IMR-90 (cell line): Measurements from ENCODE around the gene HOXC13. TPM values are rescaled to one million over a fixed set of nuclear protein-coding genes. Genes with fewer than 3 reads are reported as not detected.

Experiments used
- ATAC-seq: fragments of 200-7000 bp; cut with Tn5 transposase; 2 replicates; pipeline ENCODE4 v1.9.1; 2020; ENCODE audit warnings: low read depth, mild to moderate bottlenecking, moderate library complexity
- BruUV-seq: library from RNA; stranded (reverse); fragments of 400-500 nt; replicated peaks from 2 replicates; lab custom pipeline; 2021; lab: Mats Ljungman, UMichigan
- CTCF ChIA-PET: fragments of 300-600 bp; formaldehyde crosslinking; extraction: SDS; loops from one replicate; lab custom pipeline; 2021; ENCODE audit warnings: antibody characterized with exemption; lab: Yijun Ruan, JAX
- POLR2A ChIA-PET: fragments of 300-600 bp; sonication (Branson Sonifier 250); formaldehyde crosslinking; loops from one replicate; lab custom pipeline; 2022; ENCODE audit warnings: antibody characterized with exemption; ENCODE audit not compliant: unreplicated experiment; lab: Charles Lee
- DNase-seq: peaks from one replicate; pipeline ENCODE4 v3.0.0; 2013
- H2AFZ ChIP-seq: replicated peaks from 2 replicates; pipeline ENCODE3; 2013; ENCODE audit warnings: low read length, mild to moderate bottlenecking; ENCODE audit not compliant: poor library complexity
- H2AK5ac ChIP-seq: 2 replicates; pipeline ENCODE4 v1.6.1; 2013; ENCODE audit warnings: low read depth, low read length, inconsistent platforms
- H2AK9ac ChIP-seq: replicated peaks from 2 replicates; pipeline ENCODE3; 2013; ENCODE audit warnings: mild to moderate bottlenecking, low read depth, low read length, moderate library complexity; ENCODE audit not compliant: poor library complexity
- H2BK120ac ChIP-seq: 2 replicates; pipeline ENCODE4 v1.6.1; 2013; ENCODE audit warnings: low read depth, low read length, inconsistent platforms
- H2BK15ac ChIP-seq: 3 replicates; pipeline ENCODE4 v1.6.1; 2013; ENCODE audit warnings: low read depth, low read length, inconsistent platforms
- H2BK20ac ChIP-seq: 2 replicates; pipeline ENCODE4 v1.6.1; 2013; ENCODE audit warnings: low read depth, mild to moderate bottlenecking, inconsistent platforms, low read length, moderate library complexity
- H2BK5ac ChIP-seq: 2 replicates; pipeline ENCODE4 v1.6.1; 2013; ENCODE audit warnings: mild to moderate bottlenecking, low read depth, low read length, inconsistent platforms; ENCODE audit not compliant: poor library complexity, severe bottlenecking
- H3K14ac ChIP-seq: replicated peaks from 2 replicates; pipeline ENCODE4 v1.6.1; 2013; ENCODE audit warnings: low read depth, low read length, inconsistent platforms
- H3K18ac ChIP-seq: 2 replicates; pipeline ENCODE4 v1.6.1; 2013; ENCODE audit warnings: low read depth, low read length, control low read depth
- H3K23ac ChIP-seq: 2 replicates; pipeline ENCODE4 v1.6.1; 2013; ENCODE audit warnings: low read depth, low read length, inconsistent platforms
- H3K27ac ChIP-seq: 2 replicates; pipeline ENCODE4 v1.5.1; 2013; ENCODE audit warnings: mild to moderate bottlenecking, control low read depth, low read length; ENCODE audit not compliant: insufficient read depth
- H3K27me3 ChIP-seq: 2 replicates; pipeline ENCODE4 v1.6.1; 2013; ENCODE audit warnings: low read length; ENCODE audit not compliant: control insufficient read depth, insufficient read depth
- H3K36me3 ChIP-seq: 2 replicates; pipeline ENCODE4 v1.6.1; 2013; ENCODE audit warnings: low read length, mixed read lengths; ENCODE audit not compliant: control insufficient read depth, insufficient read depth
- H3K4ac ChIP-seq: 2 replicates; pipeline ENCODE4 v1.6.1; 2013; ENCODE audit warnings: low read depth, low read length, inconsistent platforms
- H3K4me1 ChIP-seq: 2 replicates; pipeline ENCODE4 v1.6.1; 2013; ENCODE audit warnings: low read length, mixed read lengths; ENCODE audit not compliant: control insufficient read depth, insufficient read depth
- H3K4me2 ChIP-seq: 2 replicates; pipeline ENCODE4 v1.6.1; 2013; ENCODE audit warnings: low read depth, mild to moderate bottlenecking, control low read depth, low read length, moderate library complexity
- H3K4me3 ChIP-seq: 2 replicates; pipeline ENCODE4 v1.5.1; 2013; ENCODE audit warnings: low read depth, mild to moderate bottlenecking, control low read depth, low read length, moderate library complexity; ENCODE audit not compliant: insufficient read depth
- H3K56ac ChIP-seq: 2 replicates; pipeline ENCODE4 v1.6.1; 2013; ENCODE audit warnings: low read length, inconsistent platforms; ENCODE audit not compliant: insufficient read depth; ENCODE audit errors: extremely low read depth
- H3K79me1 ChIP-seq, 2 experiments: 2 replicates each; pipeline ENCODE4 v1.6.1; 2013; ENCODE audit warnings: low read length in 2 of 2, inconsistent platforms in 1 of 2, low read depth in 1 of 2
- H3K9ac ChIP-seq: 2 replicates; pipeline ENCODE4 v1.6.1; 2013; ENCODE audit warnings: low read depth, low read length, control low read depth
- H3K9me1 ChIP-seq: 2 replicates; pipeline ENCODE4 v1.6.1; 2013; ENCODE audit warnings: low read length, inconsistent platforms; ENCODE audit not compliant: insufficient read depth
- H3K9me3 ChIP-seq: 2 replicates; pipeline ENCODE4 v1.6.1; 2013; ENCODE audit warnings: low read length; ENCODE audit not compliant: control insufficient read depth, insufficient read depth
- H4K20me1 ChIP-seq: 2 replicates; pipeline ENCODE4 v1.6.1; 2013; ENCODE audit warnings: low read length, inconsistent platforms; ENCODE audit not compliant: insufficient read depth
- H4K5ac ChIP-seq: 2 replicates; pipeline ENCODE4 v1.6.1; 2013; ENCODE audit warnings: mild to moderate bottlenecking, low read depth, low read length, control low read depth
- H4K8ac ChIP-seq, 2 experiments: 2 replicates each; pipeline ENCODE4 v1.6.1; 2013; ENCODE audit warnings: low read depth in 2 of 2, low read length in 2 of 2, control low read depth in 1 of 2, inconsistent platforms in 1 of 2
- H4K91ac ChIP-seq: 2 replicates; pipeline ENCODE4 v1.6.1; 2013; ENCODE audit warnings: low read depth, low read length, inconsistent platforms; ENCODE audit not compliant: insufficient read depth
- BHLHE40 ChIP-seq: fragments of 150-350 bp; IDR thresholded peaks from 2 replicates; pipeline ENCODE4 v1.6.1; 2016; ENCODE audit warnings: mild to moderate bottlenecking, low read depth, low read length
- ELK1 ChIP-seq: fragments of 150-350 bp; IDR thresholded peaks from 2 replicates; pipeline ENCODE4 v1.6.1; 2016; ENCODE audit warnings: low read depth, mild to moderate bottlenecking, low read length, moderate library complexity, borderline replicate concordance
- MAFK ChIP-seq: IDR thresholded peaks from 2 replicates; pipeline ENCODE4 v1.6.1; 2012; ENCODE audit warnings: low read depth, low read length, improper control_type of control experiment
- MXI1 ChIP-seq: IDR thresholded peaks from 2 replicates; pipeline ENCODE4 v1.6.1; 2012; ENCODE audit warnings: low read depth, mild to moderate bottlenecking, low read length, moderate library complexity, borderline replicate concordance
- POLR2A ChIP-seq: IDR thresholded peaks from 2 replicates; pipeline ENCODE4 v1.6.1; 2012; ENCODE audit warnings: mild to moderate bottlenecking, low read depth, low read length
- RAD21 ChIP-seq: IDR thresholded peaks from 2 replicates; pipeline ENCODE4 v1.6.1; 2012; ENCODE audit warnings: low read length, improper control_type of control experiment
- RCOR1 ChIP-seq: IDR thresholded peaks from 2 replicates; pipeline ENCODE4 v1.6.1; 2012; ENCODE audit warnings: mild to moderate bottlenecking, low read length, improper control_type of control experiment; ENCODE audit not compliant: insufficient replicate concordance
- USF2 ChIP-seq: fragments of 150-350 bp; IDR thresholded peaks from 2 replicates; pipeline ENCODE4 v1.6.1; 2017; ENCODE audit warnings: mild to moderate bottlenecking, antibody characterized with exemption, low read length, low read depth
- WGBS, 2 experiments: methylation state at CpG; one replicate each; pipeline versions ENCODE4 v1.1.5 to v1.1.7; 2013; ENCODE audit warnings: missing lambda C conversion rate in 2 of 2; ENCODE audit not compliant: insufficient read length in 1 of 2; ENCODE audit errors: extremely low coverage in 2 of 2; 5-methylcytosine and 5-hydroxymethylcytosine counted together
- dilution Hi-C: fragments of 300-500 bp; cut with HindIII; formaldehyde crosslinking; loops from one replicate; pipeline ENCODE4 v1.14.3; 2018; ENCODE audit warnings: low sequenced_read_pairs; ENCODE audit not compliant: unreplicated experiment
- in situ Hi-C: fragments of 300-500 bp; cut with MboI; formaldehyde crosslinking; loops from 3 replicates; pipeline ENCODE4 v1.14.3; 2019; ENCODE audit warnings: low sequenced_read_pairs, inconsistent platforms, mixed read lengths
- intact Hi-C: fragments of 100-400 bp; cut with micrococcal nuclease; formaldehyde crosslinking; loops from 2 replicates; pipeline ENCODE4 v1.10.0; 2022
- polyA plus RNA-seq, 3 experiments: library from polyadenylated mRNA; depleted of rRNA; stranded (reverse); fragments of >200 nt; gene quantifications; 2 replicates each; pipeline ENCODE4 v1.2.3, GENCODE V29; 2012; ENCODE audit warnings: low replicate concordance in 1 of 3
- total RNA-seq: library from RNA; depleted of rRNA; stranded (reverse); fragments of >200 nt; gene quantifications from 2 replicates; pipeline ENCODE4 v1.2.3, GENCODE V29; 2012

The HOXC13 gene
- total and polyA plus RNA-seq, 2 of the 4 experiments (the other 2 are of a cell fraction): not detected

GRCh38 chr12:53940443-53941014 is 1.9 kb downstream of the HOXC13 start:
- H3K4me1 ChIP-seq: no peaks in the 10 kb centered on the region
- TF ChIP-seq ELK1: no peak
- TF ChIP-seq MAFK: no peak
- TF ChIP-seq RCOR1: no peak
- no peak for TF ChIP-seq POLR2A
- TF ChIP-seq BHLHE40: no peak
- no peak for TF ChIP-seq RAD21
- TF ChIP-seq MXI1: no peak
- TF ChIP-seq USF2: no peak
- ChIA-PET CTCF (no interaction called here), POLR2A (no interaction called here)
- no peak overlapping the region for H4K91ac ChIP-seq
- H3K36me3 ChIP-seq: no peaks in the 10 kb centered on the region
- H2BK5ac ChIP-seq: no peak overlapping the region
- no peak overlapping the region for H3K18ac ChIP-seq
- H3K56ac ChIP-seq: no peak overlapping the region
- H3K4ac ChIP-seq: no peak overlapping the region
- dilution Hi-C loops: no loop called here
- H2AFZ ChIP-seq: no peak overlapping the region
- DNase-seq (no peak), ATAC-seq (no peak)
- no peak overlapping the region for H4K8ac ChIP-seq
- BruUV-seq: no TSS peak
- no CpG with 5 or more reads among the region's 9 CpGs for WGBS, 2 experiments
- H2BK15ac ChIP-seq: no peak overlapping the region
- H3K14ac ChIP-seq: no peak overlapping the region
- intact Hi-C loops: no loop called here
- no peaks in the 10 kb centered on the region for H4K20me1 ChIP-seq
- no peak overlapping the region for H2AK9ac ChIP-seq
- H3K27me3 ChIP-seq: peaks cover 88% of the 10 kb centered on the region
- no peak overlapping the region for H4K5ac ChIP-seq
- H2BK20ac ChIP-seq: no peak overlapping the region
- H3K4me2 ChIP-seq: no peak overlapping the region
- H3K9me3 ChIP-seq: peaks cover 9% of the 10 kb centered on the region
- in situ Hi-C loops: no loop called here
- H2AK5ac ChIP-seq: no peak overlapping the region
- H3K79me1 ChIP-seq: no peaks in the 10 kb centered on the region
- H3K4me3 ChIP-seq: no peak overlapping the region
- H2BK120ac ChIP-seq: no peak overlapping the region
- H3K9ac ChIP-seq: no peak overlapping the region
- no peak overlapping the region for H3K27ac ChIP-seq
- no peak overlapping the region for H3K23ac ChIP-seq
- H3K9me1 ChIP-seq: no peaks in the 10 kb centered on the region
